ENCODE data around the gene LAMA3.

LAMA3 gene

DNA sequence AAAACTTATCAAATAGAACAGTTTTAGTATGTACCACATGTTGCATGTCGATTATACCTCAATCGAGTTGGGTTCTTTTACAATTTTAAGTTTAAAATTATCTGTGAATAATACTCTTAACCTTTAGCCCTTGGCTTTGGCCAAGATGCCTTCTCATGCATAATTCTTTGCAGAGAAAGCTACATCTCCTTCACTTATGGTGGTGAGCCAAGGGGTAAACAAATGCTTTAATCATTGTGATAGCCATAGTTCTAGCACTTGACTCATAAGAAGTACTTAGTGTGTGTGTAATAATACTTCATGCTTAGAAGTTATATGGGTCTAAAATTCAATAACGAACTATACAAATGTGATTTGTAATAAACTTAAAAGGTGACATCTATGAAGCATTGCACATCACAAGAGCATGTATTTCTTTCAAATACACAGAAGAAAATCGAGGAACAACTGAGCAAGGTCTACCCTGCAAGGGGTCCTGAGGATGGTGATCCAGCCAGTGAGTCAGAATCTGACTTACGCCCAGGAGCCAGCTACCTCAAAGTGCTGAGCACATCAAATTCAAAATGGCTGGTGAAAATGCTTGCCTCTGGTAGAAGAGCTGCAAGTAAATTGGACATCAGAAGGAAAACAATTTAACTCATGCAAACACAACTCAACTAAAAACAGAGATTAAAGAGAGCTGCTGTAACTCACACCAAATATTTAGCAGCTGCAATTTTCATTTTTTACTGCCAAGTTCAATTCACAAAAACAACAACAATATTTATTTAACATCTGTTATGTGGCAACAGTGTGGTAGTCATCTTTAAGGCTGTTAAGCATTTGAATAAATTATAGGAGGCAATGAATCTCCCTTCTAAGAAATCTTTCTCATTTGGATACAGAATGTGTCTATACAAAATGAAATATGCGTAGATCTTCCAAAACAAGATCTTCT lies 301.5 kb downstream of the LAMA3 start:
- TF ChIP-seq, protein P1, sequence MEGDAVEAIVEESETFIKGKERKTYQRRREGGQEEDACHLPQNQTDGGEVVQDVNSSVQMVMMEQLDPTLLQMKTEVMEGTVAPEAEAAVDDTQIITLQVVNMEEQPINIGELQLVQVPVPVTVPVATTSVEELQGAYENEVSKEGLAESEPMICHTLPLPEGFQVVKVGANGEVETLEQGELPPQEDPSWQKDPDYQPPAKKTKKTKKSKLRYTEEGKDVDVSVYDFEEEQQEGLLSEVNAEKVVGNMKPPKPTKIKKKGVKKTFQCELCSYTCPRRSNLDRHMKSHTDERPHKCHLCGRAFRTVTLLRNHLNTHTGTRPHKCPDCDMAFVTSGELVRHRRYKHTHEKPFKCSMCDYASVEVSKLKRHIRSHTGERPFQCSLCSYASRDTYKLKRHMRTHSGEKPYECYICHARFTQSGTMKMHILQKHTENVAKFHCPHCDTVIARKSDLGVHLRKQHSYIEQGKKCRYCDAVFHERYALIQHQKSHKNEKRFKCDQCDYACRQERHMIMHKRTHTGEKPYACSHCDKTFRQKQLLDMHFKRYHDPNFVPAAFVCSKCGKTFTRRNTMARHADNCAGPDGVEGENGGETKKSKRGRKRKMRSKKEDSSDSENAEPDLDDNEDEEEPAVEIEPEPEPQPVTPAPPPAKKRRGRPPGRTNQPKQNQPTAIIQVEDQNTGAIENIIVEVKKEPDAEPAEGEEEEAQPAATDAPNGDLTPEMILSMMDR (IDR thresholded peaks at IDR 0.05; ENCODE audit: borderline replicate concordance, control extremely low read depth, extremely low read depth, insufficient read depth, missing control alignments) = no peak
- DNase-seq (ENCODE audit: low spot score) = no peak
- in situ Hi-C loops (cut with MboI; ENCODE audit: low sequenced_read_pairs, unreplicated experiment) = no loop called here

DNA sequence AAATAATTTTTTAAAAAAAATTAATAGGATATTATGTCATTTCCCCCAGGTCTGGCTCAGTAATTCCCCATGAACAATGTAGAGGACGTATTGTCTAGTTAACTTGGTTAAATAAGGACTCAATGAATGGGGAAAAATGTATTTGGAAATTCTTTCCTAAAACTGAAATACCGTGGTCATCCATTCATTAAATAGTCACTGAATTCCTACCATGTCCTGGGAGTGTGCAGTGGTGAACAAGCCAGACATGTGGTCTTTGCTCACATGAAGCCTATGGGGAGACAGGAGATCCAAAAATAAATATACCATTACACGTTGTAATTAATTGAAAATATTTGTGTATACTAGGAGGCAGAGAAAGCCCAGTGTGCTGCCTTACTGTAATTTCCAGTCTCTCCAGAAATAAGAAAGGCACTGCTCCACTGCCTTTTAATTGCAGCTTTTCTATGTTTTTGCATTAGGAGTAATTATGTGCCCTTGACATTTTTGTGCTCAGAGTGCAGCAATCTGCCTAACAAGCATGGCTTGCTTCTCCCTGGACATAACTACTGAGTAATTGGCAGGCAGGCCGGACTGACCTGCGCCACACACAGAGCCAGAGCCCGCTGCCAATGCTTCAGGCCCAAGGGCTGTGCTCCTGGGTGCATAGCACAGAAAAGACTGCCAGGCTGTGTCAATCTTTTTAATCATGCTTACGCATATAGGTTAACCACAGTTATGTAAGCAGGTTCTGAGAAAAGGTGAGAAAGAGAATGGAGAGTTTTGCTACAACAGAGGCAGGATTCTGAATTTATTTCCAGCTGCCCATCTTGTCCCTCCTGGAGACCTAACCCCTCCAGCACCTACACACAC lies 303.1 kb downstream of the LAMA3 start:
- in situ Hi-C loops (cut with MboI; ENCODE audit: low sequenced_read_pairs, unreplicated experiment) = no loop called here
- DNase-seq (ENCODE audit: low spot score) = no peak
- TF ChIP-seq, protein P1 (IDR thresholded peaks at IDR 0.05; ENCODE audit: borderline replicate concordance, control extremely low read depth, extremely low read depth, insufficient read depth, missing control alignments) = no peak

DNA sequence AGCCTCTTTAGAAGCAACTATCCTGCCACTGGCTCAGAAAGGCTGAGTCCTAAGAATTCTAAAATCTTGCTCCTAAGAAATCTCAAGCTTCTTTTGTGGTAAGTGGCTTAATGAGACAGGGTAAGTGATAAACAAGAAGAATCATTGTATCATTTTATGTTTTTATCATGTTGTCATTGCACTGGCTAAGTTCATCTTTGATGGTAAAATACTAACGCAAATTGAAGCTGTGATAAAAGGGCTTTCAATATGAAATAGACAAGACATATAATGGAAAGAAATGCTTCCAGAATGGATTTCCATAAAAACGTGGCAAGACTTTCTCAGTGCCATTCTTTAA lies 303.7 kb downstream of the LAMA3 start:
- no peak for DNase-seq (ENCODE audit: low spot score)
- TF ChIP-seq, protein P1 (IDR thresholded peaks at IDR 0.05; ENCODE audit: borderline replicate concordance, control extremely low read depth, extremely low read depth, insufficient read depth, missing control alignments) = no peak
- in situ Hi-C loops (cut with MboI; ENCODE audit: low sequenced_read_pairs, unreplicated experiment) = no loop called here

DNA sequence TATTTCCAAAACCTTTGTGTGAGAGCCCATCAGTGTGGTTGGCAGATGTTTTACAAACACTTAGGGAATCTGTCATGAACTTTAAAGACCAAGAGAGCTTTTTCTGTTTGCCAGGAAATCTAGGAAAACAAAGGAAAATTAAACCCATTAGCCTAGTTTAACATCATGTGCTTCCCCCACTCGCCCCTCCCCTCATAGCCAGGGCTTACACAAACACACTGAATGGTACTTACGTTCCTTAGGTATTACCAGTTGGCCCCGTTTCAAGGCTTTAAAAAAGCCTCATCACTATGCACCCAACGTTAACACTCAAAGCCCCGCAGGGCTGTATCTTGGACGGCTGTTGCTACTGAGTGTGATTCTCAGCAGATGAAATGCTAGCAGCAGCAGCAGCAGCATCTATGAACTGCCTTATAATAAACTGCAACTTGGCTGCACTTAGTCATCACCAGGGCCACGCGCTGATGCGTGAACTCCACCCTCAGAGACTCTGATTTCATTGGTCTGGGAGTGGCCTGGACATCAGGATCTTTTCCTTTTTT lies 305.2 kb downstream of the LAMA3 start:
- TF ChIP-seq, protein P1 (IDR thresholded peaks at IDR 0.05; ENCODE audit: borderline replicate concordance, control extremely low read depth, extremely low read depth, insufficient read depth, missing control alignments) = no peak
- DNase-seq (ENCODE audit: low spot score) = no peak
- in situ Hi-C loops (cut with MboI; ENCODE audit: low sequenced_read_pairs, unreplicated experiment) = no loop called here

DNA sequence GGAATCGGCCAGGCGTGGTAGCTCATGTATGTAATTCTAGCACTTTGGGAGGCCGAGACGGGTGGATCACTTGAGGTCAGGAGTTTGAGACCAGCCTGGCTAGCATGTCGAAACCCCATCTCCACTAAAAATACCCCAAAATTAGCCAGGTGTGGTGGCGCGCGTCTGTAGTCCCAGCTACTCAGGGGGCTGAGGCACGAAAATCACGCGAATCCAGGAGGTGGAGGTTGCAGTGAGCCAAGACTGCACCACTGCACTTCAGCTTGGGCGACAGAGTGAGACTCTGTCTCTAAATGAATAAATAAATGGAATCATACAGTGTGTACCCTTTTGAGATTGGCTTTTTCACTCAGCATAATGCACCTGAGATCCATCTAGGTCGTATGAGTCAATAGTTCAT lies 305.9 kb downstream of the LAMA3 start:
- no peak for DNase-seq (ENCODE audit: low spot score)
- TF ChIP-seq, protein P1 (IDR thresholded peaks at IDR 0.05; ENCODE audit: borderline replicate concordance, control extremely low read depth, extremely low read depth, insufficient read depth, missing control alignments) = no peak
- in situ Hi-C loops (cut with MboI; ENCODE audit: low sequenced_read_pairs, unreplicated experiment) = no loop called here

DNA sequence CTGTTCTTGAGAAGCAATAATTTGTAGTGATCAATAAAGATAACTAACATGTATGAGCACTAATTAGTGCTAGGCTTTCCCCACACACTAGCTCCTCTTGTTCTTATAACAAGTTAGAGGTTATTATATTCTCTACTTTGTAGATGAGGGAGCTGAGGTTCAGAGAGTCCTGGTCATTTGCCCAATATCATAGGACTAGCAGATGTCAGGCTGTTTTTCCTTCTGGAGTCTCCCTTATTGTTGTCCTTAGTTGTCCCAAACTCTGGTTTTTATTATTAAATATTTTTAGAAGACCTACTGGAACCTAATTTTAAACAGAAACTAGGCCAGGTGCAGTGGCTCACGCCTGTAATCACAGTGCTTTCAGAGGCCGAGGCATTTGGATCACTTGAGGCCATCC lies 308.8 kb downstream of the LAMA3 start:
- no peak for DNase-seq (ENCODE audit: low spot score)
- in situ Hi-C loops (cut with MboI; ENCODE audit: low sequenced_read_pairs, unreplicated experiment) = no loop called here
- TF ChIP-seq, protein P1 (IDR thresholded peaks at IDR 0.05; ENCODE audit: borderline replicate concordance, control extremely low read depth, extremely low read depth, insufficient read depth, missing control alignments) = no peak
